CD4-positive, alpha-beta T cell treated with Interleukin-12 subunit alpha and Interleukin-12 subunit beta, for 1 hour (primary cell): Measurements from ENCODE around the gene MISP.

Experiments
- DNase-seq: peaks from one replicate; pipeline ENCODE4 v3.0.0-alpha.2; 2020

MISP gene

DNA sequence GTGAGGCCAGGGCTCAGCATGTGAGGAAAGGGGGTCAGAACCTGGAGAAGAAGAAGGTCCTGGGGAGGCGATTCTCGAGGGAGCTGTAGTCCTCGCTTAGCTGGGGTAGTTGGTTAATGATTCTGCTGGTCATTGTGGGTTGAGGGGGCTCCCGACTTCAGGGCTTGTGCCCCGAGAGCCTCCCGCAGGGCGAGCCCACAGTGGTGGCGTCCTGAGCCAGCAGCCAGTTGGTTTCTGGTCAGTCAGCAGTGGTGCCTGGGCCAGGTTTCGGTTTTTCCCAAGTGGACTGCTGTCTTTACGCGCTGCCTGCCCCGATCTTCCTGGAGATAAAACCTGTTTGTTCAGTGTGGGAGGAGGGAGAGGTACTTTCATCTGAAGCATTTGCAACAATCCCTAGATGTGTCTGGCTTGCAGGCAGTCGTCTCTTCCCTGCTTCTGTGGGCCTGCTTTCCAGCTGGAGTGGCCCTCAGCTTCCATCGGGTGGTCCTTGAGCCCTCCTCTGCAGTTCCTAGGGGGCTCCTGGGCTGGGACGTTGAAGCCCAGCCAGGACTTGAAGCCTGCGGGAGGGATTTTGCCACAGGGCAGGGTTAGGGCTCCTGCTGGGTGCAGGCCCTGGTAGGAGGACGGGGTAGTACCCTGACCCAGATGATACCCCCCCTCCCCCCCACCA is 49.6 kb downstream of the MISP start:
- DNase-seq: no peak

DNA sequence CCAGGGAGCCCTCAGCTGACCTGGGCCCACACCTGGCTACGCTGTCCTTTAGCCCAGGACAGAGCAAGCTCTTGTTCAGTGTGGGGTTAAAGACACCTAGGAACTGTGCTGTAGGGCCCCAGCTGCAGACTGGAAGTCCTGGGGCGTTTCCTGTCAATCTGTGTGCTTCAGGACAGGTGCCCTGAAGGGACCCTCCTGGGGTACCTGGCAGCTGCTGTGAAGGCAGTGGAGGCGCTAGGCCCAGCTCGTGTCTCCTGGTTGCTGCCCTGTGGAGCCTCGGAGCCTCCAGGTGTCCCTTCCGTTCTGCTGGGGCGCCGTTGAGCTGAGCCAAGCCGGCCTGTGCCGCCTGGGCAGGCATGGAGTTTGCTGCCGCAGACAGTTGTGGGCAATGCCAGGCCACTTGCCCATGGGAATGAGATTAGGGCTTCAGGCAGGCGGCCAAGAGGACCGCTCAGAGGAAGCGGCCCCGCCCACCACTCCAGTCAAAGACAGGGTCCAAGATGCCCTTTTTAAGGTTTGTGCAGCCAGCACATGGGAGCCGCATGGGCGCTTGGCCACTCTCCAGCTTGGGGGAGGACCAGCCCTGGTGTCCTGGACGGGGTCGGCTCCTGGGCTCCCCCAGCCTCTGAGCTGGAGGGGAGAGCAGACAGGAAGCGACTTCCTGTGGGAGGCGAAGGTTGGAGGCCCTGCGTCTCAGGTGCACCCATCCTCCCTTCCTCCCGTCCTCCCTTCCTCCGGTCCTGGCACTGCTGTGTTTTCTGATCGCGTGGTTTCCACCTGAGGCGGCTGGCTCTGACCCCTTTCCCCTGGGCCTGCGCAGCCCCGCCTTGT is 50.3 kb downstream of the MISP start:
- no peak for DNase-seq

DNA sequence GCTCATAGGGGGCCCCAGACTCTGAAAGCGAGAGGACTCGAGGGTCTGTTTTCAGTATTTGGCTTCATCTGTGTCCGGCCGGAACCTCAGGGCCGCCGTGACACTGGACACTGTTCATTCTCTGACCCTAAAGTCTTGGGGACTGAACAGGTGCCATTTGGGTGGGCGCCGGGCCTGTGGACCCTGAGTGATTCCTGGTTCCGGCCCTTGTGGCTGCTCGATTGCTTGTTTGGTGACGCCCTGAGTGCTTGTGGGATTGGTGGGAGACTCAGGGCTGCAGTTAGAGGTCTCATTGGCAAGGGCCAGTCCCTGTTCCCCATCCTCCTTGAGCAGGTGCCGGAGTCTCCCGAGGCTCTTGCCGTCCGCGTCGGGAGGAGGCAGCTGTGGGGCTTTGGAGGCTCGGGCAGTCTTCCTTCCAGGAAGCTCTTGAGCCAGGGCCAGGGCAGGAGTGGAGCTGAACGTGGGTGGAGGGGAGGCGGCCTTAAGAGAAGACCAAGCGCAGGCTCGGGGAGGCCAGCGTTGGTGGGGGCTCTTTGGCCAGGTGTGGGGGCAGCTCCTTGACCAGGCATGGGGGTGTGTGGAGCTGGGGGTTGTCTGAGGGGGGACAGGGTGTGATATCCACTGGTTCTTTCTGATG is 51.1 kb downstream of the MISP start:
- DNase-seq: no peak

DNA sequence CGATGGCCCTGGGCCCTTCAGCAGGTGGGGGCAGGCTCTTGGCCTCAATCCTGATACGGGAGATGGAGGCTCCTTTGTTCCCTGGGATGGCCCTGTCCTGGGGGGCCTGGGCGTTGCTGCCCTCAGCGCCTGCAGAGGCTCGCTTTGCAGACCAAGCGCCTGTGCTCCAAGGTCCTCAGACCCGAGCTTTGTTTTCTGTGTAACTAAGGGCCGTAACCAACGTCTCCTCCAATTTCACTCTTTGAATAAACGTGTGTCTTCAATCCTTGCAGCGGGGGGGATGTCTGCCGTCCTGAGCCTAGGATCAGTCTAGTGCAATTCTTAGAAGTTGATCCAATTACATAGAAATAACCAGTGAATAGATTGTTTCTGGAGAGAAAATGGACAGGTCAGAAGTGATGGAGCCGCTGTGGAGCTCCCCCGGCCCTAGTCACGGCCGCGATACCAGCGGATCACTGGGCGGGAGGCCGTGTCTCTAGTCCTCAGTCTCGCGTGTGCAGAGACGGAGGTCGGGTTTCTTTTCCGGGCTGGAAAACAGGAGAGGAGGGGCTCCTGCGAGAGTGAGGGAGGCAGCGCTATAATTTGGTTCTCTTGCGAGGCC is 51.7 kb downstream of the MISP start:
- DNase-seq: no peak

DNA sequence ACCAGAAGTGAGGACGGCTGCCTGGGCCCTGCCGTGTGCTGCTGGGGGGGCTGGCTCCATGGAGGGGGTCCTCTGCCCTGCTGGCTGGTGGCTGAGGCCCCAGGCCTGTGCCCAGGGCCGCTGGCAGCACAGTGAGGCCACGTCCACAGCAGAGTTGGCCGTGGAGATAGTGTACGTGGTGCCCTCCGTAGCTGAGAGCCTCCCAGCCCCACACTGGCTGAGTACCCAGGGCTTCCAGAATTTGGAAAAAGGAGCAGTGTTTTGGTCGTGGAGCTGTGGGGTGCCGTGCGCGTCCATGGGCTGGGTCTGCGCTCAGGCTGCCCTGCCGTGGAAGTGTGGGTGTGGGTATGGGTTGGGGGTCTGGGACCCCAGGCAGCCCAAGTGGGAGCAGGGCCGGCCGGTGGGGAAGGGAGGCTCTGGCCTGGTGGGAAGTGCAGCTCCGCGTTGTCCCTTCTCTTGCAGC is 52.2 kb downstream of the MISP start:
- DNase-seq: no peak

DNA sequence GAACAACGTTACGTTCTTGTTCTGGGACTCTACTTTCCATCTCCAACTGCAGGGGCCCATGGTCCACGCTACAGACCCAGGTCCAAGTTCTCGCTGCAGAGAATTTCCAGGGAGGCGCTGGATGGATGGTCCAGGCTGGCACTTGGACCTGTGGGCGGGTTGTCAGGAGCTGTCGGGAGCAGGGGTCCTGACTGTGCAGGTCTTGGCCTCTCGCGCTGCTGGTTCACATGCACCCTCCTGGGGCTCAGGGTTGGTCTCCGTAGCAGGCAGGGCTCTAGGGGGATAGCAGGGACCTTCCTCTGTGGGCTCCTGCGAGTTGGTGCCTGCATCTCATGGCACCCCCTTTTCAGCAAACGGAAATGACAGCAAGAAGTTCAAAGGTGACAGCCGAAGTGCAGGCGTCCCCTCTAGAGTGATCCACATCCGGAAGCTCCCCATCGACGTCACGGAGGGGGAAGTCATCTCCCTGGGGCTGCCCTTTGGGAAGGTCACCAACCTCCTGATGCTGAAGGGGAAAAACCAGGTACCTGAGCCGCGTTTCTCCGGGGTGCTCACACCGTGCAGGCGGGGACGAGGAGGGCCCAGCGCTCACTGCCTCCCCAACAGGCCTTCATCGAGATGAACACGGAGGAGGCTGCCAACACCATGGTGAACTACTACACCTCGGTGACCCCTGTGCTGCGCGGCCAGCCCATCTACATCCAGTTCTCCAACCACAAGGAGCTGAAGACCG is 52.9 kb downstream of the MISP start:
- DNase-seq: no peak

DNA sequence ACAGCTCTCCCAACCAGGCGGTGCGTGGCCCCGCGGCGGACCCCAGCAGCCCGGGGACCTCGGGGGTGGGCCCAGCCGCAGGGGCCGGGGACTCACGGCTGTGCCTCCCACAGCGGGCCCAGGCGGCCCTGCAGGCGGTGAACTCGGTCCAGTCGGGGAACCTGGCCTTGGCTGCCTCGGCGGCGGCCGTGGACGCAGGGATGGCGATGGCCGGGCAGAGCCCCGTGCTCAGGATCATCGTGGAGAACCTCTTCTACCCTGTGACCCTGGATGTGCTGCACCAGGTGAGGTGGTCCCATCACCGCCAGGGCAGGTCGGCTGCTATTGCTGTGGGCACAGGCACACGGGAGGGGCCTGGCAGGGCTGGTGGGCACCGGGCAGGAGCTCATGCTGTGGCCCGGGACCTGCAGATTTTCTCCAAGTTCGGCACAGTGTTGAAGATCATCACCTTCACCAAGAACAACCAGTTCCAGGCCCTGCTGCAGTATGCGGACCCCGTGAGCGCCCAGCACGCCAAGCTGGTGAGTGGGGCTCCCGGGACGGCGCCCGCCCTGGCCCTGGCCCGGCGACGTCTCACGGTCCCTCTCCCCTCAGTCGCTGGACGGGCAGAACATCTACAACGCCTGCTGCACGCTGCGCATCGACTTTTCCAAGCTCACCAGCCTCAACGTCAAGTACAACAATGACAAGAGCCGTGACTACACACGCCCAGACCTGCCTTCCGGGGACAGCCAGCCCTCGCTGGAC is 53.7 kb downstream of the MISP start:
- no peak for DNase-seq

DNA sequence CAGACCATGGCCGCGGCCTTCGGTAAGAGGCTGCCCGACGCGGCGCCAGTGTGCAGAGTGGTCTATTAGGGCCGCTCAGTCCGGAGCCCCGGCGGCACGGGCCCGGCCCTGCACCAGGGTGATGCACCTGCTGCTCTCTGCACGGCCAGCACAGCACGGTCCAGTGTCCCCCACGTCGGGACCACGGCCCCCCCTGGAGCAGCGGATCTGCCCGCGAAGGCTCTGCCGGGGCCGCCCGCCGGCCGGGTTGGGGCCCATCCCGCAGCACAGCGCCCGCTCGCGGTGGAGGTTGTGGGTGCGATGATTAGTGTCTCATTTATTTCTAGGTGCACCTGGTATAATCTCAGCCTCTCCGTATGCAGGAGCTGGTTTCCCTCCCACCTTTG is 54.2 kb downstream of the MISP start:
- DNase-seq: no peak

DNA sequence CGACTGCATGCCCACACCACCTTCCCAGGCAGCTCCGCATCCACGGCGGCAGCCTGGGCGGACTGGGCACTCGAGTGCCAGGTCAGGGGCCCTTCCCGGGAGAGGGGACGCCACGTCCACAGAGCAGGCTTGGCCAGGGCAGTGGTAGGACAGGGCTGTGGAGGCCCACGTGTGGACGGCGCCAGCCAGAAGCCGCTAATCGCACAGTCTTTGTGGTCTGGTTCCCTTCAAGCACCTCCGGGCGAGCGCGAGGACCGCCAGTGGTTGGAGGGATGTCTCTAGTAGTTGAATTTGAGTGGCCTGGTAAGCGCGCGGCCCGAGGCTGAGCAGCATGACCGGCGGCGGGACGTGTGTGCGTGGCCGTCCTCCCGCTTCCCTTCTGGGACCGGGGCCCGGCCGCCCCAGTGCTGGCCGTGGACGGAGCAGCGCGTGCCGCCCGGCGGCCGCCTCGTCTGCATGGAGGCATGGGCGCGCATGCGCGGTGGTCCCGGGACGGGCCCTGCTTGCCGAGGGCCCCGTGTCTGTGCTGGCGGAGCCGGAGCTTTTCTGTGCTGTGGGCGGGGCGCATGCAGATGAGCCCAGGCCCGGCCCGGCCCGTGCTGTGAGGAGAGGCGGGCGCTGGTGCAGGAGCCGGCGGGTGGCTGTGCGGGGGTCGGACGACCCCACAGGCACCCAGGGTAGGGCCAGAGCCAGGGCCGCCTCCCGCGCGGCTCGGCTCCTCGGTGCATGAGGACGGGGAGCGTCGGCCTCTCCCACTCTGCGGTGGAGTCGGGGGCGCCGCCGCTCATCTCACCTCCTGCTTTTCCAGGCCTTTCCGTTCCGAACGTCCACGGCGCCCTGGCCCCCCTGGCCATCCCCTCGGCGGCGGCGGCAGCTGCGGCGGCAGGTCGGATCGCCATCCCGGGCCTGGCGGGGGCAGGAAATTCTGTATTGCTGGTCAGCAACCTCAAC is 55.0 kb downstream of the MISP start:
- DNase-seq: no peak

DNA sequence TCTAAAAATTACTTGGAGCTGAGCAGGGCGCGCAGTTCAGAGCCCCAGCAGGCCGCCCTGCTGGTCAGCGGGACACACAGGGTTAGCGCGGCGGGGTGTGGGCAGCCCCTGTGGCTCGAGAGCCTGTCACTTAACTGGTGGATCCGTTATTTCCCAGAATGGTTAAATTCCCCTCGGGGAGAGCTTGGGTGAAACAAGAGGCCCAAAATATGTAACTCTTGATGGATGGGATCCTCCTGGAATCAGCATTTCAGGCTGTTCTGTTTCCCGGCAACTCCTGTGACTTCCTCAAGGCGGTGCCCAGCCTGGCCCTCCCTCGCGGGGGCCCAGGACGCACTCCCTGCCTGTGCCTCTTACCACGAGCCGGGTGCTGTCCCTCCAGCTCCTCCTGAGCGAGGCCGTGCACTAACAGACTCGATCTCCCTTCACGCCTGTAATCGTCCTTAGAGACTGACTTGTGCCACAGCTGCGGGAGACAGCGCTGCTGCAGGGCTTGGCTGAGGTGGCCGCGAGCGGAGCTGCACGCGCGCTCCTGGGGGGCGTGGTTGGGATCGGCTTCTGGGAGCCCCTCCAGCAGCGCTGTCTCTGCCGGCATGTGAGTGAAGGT is 56.0 kb downstream of the MISP start:
- no peak for DNase-seq

DNA sequence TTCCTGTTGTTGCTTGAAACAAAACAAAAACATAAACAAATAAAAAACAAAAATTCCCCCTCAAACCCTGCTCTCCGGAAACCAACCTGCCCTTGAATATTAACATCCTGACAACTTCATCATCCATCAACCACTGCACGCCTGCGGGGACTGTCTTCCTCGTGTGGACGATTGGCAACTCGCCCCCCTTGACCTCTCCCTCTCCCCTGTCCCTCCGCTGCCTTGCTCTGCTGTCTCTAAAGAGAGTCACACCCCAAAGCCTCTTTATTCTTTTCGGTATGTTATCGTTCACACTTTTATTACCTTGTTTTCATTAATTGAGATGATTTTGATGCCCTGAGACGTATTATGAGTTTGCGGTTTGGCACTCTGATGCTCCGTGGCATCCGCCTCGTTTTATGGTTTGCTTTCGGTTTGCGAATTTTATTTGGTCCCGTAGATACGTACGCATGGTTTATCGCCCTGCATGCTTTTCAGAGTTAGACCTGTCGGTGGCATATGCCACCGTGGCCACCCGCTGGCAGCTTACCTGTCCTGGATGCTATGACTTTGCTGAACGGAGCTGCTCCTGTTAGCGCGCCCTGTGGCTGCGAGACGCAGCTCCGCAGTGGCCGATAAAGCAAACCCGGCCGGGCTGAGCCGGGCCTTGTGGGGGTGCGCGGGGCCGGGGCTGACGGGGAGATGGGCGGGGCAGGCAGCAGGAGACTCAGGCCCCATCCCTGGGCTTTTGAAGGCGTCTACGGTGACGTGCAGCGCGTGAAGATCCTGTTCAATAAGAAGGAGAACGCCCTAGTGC is 56.9 kb downstream of the MISP start:
- no peak for DNase-seq

DNA sequence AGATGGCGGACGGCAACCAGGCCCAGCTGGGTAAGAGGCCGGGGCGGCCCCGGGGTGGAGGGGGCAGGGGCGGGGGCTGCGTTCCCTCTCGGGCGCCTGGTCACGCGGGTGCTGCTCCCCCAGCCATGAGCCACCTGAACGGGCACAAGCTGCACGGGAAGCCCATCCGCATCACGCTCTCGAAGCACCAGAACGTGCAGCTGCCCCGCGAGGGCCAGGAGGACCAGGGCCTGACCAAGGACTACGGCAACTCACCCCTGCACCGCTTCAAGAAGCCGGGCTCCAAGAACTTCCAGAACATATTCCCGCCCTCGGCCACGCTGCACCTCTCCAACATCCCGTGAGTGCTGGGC is 57.5 kb downstream of the MISP start:
- no peak for DNase-seq

DNA sequence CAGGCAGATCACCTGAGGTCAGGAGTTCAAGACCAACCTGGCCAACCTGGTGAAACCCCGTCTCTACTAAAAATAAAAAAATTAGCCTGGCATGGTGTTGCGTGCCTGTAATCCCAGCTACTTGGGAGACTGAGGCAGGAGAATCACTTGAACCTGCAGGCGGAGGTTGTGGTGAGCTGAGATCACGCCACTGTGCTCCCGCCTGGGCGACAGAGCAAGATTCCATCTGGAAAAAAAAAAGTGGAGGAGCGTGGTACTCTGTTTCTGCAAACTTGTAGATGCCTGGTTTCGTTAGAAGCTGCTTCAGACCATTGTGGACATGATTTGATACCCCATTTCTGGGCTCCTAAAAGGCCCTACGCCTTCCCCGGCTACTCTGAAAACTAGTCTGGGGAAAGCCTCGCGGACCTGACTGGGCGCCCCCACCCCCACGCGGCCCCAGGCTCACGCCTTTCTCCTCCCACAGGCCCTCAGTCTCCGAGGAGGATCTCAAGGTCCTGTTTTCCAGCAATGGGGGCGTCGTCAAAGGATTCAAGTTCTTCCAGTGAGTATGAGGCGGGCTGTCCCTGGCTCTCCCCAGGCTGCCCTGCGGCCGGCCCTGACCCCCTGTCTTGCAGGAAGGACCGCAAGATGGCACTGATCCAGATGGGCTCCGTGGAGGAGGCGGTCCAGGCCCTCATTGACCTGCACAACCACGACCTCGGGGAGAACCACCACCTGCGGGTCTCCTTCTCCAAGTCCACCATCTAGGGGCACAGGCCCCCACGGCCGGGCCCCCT is 59.4 kb downstream of the MISP start:
- no peak for DNase-seq

DNA sequence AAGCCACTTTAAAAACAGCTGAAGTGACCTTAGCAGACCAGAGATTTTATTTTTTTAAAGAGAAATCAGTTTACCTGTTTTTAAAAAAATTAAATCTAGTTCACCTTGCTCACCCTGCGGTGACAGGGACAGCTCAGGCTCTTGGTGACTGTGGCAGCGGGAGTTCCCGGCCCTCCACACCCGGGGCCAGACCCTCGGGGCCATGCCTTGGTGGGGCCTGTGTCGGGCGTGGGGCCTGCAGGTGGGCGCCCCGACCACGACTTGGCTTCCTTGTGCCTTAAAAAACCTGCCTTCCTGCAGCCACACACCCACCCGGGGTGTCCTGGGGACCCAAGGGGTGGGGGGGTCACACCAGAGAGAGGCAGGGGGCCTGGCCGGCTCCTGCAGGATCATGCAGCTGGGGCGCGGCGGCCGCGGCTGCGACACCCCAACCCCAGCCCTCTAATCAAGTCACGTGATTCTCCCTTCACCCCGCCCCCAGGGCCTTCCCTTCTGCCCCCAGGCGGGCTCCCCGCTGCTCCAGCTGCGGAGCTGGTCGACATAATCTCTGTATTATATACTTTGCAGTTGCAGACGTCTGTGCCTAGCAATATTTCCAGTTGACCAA is 60.1 kb downstream of the MISP start:
- no peak for DNase-seq

DNA sequence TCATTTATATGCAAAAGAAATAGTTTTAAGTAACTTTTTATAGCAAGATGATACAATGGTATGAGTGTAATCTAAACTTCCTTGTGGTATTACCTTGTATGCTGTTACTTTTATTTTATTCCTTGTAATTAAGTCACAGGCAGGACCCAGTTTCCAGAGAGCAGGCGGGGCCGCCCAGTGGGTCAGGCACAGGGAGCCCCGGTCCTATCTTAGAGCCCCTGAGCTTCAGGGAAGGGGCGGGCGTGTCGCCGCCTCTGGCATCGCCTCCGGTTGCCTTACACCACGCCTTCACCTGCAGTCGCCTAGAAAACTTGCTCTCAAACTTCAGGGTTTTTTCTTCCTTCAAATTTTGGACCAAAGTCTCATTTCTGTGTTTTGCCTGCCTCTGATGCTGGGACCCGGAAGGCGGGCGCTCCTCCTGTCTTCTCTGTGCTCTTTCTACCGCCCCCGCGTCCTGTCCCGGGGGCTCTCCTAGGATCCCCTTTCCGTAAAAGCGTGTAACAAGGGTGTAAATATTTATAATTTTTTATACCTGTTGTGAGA is 60.7 kb downstream of the MISP start:
- no peak for DNase-seq

DNA sequence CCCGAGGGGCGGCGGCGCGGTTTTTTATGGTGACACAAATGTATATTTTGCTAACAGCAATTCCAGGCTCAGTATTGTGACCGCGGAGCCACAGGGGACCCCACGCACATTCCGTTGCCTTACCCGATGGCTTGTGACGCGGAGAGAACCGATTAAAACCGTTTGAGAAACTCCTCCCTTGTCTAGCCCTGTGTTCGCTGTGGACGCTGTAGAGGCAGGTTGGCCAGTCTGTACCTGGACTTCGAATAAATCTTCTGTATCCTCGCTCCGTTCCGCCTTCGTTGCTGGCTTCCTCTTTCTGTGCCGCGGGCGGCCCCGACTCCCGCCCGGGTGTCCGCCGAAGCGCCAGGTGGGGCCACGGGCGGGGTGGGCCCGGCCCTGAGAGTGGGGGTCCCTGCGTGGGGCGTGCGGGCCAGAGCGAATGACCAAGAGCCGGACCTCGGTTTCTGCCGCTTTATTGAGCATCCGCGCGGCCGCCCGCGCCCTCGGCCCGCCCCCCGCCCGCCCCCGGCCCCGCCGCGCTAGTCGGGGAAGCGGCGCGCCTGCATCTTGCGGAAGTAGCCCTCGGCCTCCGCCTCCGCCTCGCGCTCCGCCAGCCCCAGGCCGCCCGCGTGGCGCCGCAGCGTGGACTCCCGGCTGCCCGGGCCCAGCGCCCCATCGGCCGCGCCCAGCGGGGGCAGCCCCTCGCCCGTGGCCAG is 61.3 kb downstream of the MISP start:
- no peak for DNase-seq

DNA sequence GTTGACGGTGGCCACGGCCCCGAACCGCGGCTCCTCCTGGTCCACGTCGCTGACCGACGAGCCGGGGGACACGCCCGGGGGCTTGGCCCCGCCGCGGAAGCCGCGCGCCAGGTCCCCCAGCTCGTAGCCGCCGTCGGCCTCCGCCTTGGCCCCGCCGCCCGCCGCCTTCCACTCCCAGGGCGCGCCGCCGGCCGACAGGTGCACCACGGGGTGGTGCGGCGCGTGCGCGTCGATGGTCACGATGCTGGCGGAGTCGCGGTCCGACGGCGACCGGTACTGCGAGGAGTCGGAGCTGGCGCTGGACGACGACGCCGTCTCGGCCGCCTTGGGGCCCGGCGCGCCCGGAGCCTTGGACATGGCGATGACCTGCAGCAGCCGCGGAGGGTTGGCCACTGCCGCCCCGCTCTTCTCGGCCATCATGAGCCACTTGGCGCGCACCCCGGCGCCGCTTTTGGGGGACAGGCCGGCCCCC is 61.9 kb downstream of the MISP start:
- DNase-seq: no peak
